HepG2 (cell line): ENCODE data around the gene RAB1B. TPM values are rescaled to one million over a fixed set of nuclear protein-coding genes. Genes with fewer than 3 reads are reported as not detected.

Experiments
- ATF4 ChIP-seq, 2 experiments: fragments of 450-650 bp in 1 of 2; sonication (generic) in 1 of 2; formaldehyde crosslinking; IDR thresholded peaks; 2 replicates each; pipeline versions ENCODE4 v1.5.0 to v1.8.0; 2020 to 2022; ENCODE audit warnings: mild to moderate bottlenecking in 1 of 2, missing genetic modification reagents in 1 of 2
- BCLAF1 ChIP-seq: fragments of 450-650 bp; IDR thresholded peaks from 2 replicates; pipeline ENCODE4 v1.6.1; 2017; ENCODE audit warnings: mild to moderate bottlenecking
- CHD2 ChIP-seq: IDR thresholded peaks from 2 replicates; pipeline ENCODE4 v1.6.1; 2011; ENCODE audit warnings: low read depth, low read length, improper control_type of control experiment
- CREB1 ChIP-seq, 2 experiments: fragments of 450-650 bp in 1 of 2; IDR thresholded peaks; 2 replicates each; pipeline ENCODE4 v1.6.1; 2016 to 2017; ENCODE audit warnings: control low read depth in 1 of 2, mild to moderate bottlenecking in 1 of 2, missing compliant biosample characterization in 1 of 2, missing genetic modification characterization in 1 of 2
- FOXM1 ChIP-seq: sonication (generic); formaldehyde crosslinking; IDR thresholded peaks from 2 replicates; pipeline ENCODE4 v1.5.0; 2020; ENCODE audit warnings: missing genetic modification reagents
- GPN1 ChIP-seq: sonication (generic); formaldehyde crosslinking; IDR thresholded peaks from 2 replicates; pipeline ENCODE4 v1.5.1; 2020; ENCODE audit warnings: missing genetic modification reagents, borderline replicate concordance
- JDP2 ChIP-seq: sonication (generic); formaldehyde crosslinking; IDR thresholded peaks from 2 replicates; pipeline ENCODE4 v1.8.1; 2022; ENCODE audit warnings: missing genetic modification reagents, borderline replicate concordance
- KDM5A ChIP-seq: fragments of 200-600 bp; sonication (generic); IDR thresholded peaks from 2 replicates; pipeline ENCODE4 v1.7.0; 2018; ENCODE audit warnings: antibody characterized with exemption, mild to moderate bottlenecking, low read length, borderline replicate concordance
- RXRA ChIP-seq: sonication (generic); formaldehyde crosslinking; IDR thresholded peaks from 2 replicates; pipeline ENCODE4 v1.5.1; 2020; ENCODE audit warnings: missing genetic modification reagents
- TEAD2 ChIP-seq: sonication (generic); formaldehyde crosslinking; IDR thresholded peaks from 2 replicates; pipeline ENCODE4 v1.9.0; 2021; ENCODE audit warnings: missing genetic modification reagents
- ZBTB1 ChIP-seq: sonication (generic); formaldehyde crosslinking; IDR thresholded peaks from 2 replicates; pipeline ENCODE4 v1.4.0; 2020; ENCODE audit warnings: missing genetic modification reagents, borderline replicate concordance
- ZC3H13 ChIP-seq: sonication (generic); formaldehyde crosslinking; IDR thresholded peaks from 2 replicates; pipeline ENCODE4 v1.8.1; 2023; ENCODE audit warnings: mild to moderate bottlenecking, missing genetic modification reagents, moderate library complexity
- ZNF101 ChIP-seq: sonication (generic); formaldehyde crosslinking; IDR thresholded peaks from 2 replicates; pipeline ENCODE4 v1.4.0; 2020; ENCODE audit warnings: mild to moderate bottlenecking, low read depth, missing genetic modification reagents, borderline replicate concordance
- ZNF552 ChIP-seq: sonication (generic); formaldehyde crosslinking; IDR thresholded peaks from 2 replicates; pipeline ENCODE4 v1.9.0; 2022; ENCODE audit warnings: missing genetic modification reagents, mild to moderate bottlenecking, borderline replicate concordance
- ZNF740 ChIP-seq: sonication (generic); formaldehyde crosslinking; IDR thresholded peaks from 2 replicates; pipeline ENCODE4 v1.4.0; 2020; ENCODE audit warnings: missing genetic modification reagents
- ZNF746 ChIP-seq: sonication (generic); formaldehyde crosslinking; IDR thresholded peaks from 2 replicates; pipeline ENCODE4 v1.8.0; 2022; ENCODE audit warnings: mild to moderate bottlenecking, missing genetic modification reagents
- ZNF782 ChIP-seq: sonication (generic); formaldehyde crosslinking; IDR thresholded peaks from 2 replicates; pipeline ENCODE4 v1.4.0; 2020; ENCODE audit warnings: missing genetic modification reagents, mild to moderate bottlenecking, borderline replicate concordance
- polyA plus RNA-seq, 8 experiments: library from polyadenylated mRNA; depleted of rRNA in 3 of 8; stranded (reverse) in 7 of 8; unstranded in 1 of 8; fragments of >200 nt; fragmentation: Illumina TruSeq in 4 of 8; extraction: Trizol in 4 of 8; gene quantifications; 2 replicates each; pipeline versions ENCODE4 v1.2.1 to v1.2.3, GENCODE V29; 2011 to 2016; ENCODE audit warnings: low read depth in 4 of 8, missing spikeins in 1 of 8, mixed read lengths in 1 of 8; ENCODE audit not compliant: insufficient read depth in 1 of 8
- total RNA-seq, 5 experiments: library from RNA; depleted of rRNA; stranded (reverse); fragments of >200 nt; fragmentation: Illumina TruSeq; extraction: Trizol; gene quantifications; 2 replicates each; pipeline ENCODE4 v1.2.3, GENCODE V29; 2016; ENCODE audit warnings: low read depth in 1 of 5
- TF ChIP-seq, protein P1 (sequence below): sonication (generic); formaldehyde crosslinking; IDR thresholded peaks from 2 replicates; pipeline ENCODE4 v1.4.0; 2020; ENCODE audit warnings: missing genetic modification reagents, borderline replicate concordance
- TF ChIP-seq, protein P2 (sequence below): sonication (generic); formaldehyde crosslinking; IDR thresholded peaks from 2 replicates; pipeline ENCODE4 v1.5.0; 2020; ENCODE audit warnings: mild to moderate bottlenecking, missing genetic modification reagents

The RAB1B gene
- total and polyA plus RNA-seq, 2 of the 13 experiments (the other 11 are each of a cell fraction or from before 2014, with no cell fraction given): 77.9 to 87.9 TPM

GRCh38 chr11:66313321-66314185 is 45.1 kb downstream of the RAB1B start (continued):
- TF ChIP-seq, protein P1, sequence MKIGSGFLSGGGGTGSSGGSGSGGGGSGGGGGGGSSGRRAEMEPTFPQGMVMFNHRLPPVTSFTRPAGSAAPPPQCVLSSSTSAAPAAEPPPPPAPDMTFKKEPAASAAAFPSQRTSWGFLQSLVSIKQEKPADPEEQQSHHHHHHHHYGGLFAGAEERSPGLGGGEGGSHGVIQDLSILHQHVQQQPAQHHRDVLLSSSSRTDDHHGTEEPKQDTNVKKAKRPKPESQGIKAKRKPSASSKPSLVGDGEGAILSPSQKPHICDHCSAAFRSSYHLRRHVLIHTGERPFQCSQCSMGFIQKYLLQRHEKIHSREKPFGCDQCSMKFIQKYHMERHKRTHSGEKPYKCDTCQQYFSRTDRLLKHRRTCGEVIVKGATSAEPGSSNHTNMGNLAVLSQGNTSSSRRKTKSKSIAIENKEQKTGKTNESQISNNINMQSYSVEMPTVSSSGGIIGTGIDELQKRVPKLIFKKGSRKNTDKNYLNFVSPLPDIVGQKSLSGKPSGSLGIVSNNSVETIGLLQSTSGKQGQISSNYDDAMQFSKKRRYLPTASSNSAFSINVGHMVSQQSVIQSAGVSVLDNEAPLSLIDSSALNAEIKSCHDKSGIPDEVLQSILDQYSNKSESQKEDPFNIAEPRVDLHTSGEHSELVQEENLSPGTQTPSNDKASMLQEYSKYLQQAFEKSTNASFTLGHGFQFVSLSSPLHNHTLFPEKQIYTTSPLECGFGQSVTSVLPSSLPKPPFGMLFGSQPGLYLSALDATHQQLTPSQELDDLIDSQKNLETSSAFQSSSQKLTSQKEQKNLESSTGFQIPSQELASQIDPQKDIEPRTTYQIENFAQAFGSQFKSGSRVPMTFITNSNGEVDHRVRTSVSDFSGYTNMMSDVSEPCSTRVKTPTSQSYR (CRISPR knock-in tag): 0 out of 2 replicates have a peak, but pooled peaks have one; percentile 46
- TF ChIP-seq ZNF101 (CRISPR knock-in tag): no peak
- TF ChIP-seq ZNF782 (CRISPR knock-in tag): no peak; the same call in 1 of the 2 replicates
- no peak; the same call in 1 of the 2 replicates for TF ChIP-seq ZNF746 (CRISPR knock-in tag)
- no peak for TF ChIP-seq GPN1
- TF ChIP-seq, protein P2, sequence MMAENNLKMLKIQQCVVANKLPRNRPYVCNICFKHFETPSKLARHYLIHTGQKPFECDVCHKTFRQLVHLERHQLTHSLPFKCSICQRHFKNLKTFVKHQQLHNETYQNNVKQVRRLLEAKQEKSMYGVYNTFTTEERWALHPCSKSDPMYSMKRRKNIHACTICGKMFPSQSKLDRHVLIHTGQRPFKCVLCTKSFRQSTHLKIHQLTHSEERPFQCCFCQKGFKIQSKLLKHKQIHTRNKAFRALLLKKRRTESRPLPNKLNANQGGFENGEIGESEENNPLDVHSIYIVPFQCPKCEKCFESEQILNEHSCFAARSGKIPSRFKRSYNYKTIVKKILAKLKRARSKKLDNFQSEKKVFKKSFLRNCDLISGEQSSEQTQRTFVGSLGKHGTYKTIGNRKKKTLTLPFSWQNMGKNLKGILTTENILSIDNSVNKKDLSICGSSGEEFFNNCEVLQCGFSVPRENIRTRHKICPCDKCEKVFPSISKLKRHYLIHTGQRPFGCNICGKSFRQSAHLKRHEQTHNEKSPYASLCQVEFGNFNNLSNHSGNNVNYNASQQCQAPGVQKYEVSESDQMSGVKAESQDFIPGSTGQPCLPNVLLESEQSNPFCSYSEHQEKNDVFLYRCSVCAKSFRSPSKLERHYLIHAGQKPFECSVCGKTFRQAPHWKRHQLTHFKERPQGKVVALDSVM (CRISPR knock-in tag): no peak
- TF ChIP-seq FOXM1 (CRISPR knock-in tag): no peak
- TF ChIP-seq RXRA: no peak; the same call in 1 of the 2 replicates
- no peak for TF ChIP-seq ZNF740 (CRISPR knock-in tag)
- TF ChIP-seq CHD2: no peak
- no peak for TF ChIP-seq TEAD2 (CRISPR knock-in tag)
- no peak for TF ChIP-seq ZBTB1 (CRISPR knock-in tag)
- TF ChIP-seq BCLAF1: no peak
- no peak for TF ChIP-seq CREB1 (IDR thresholded peaks at IDR 0.05)
- no peak for TF ChIP-seq CREB1 (CRISPR knock-in tag; IDR thresholded peaks at IDR 0.05)
- TF ChIP-seq JDP2 (CRISPR knock-in tag): no peak
- no peak for TF ChIP-seq KDM5A
- no peak for TF ChIP-seq ZNF552 (CRISPR knock-in tag)
- no peak for TF ChIP-seq ATF4 (CRISPR knock-in tag; IDR thresholded peaks at IDR 0.05)
- TF ChIP-seq ZC3H13: 0 out of 2 replicates have a peak, but pooled peaks have one; percentile 55
